ENCODE data around the gene SLAMF1. TPM values are rescaled to one million over a fixed set of nuclear protein-coding genes. Genes with fewer than 3 reads are reported as not detected.

SLAMF1 gene
- total RNA-seq, 1 donor from 2014 or later: 6.9 TPM

DNA sequence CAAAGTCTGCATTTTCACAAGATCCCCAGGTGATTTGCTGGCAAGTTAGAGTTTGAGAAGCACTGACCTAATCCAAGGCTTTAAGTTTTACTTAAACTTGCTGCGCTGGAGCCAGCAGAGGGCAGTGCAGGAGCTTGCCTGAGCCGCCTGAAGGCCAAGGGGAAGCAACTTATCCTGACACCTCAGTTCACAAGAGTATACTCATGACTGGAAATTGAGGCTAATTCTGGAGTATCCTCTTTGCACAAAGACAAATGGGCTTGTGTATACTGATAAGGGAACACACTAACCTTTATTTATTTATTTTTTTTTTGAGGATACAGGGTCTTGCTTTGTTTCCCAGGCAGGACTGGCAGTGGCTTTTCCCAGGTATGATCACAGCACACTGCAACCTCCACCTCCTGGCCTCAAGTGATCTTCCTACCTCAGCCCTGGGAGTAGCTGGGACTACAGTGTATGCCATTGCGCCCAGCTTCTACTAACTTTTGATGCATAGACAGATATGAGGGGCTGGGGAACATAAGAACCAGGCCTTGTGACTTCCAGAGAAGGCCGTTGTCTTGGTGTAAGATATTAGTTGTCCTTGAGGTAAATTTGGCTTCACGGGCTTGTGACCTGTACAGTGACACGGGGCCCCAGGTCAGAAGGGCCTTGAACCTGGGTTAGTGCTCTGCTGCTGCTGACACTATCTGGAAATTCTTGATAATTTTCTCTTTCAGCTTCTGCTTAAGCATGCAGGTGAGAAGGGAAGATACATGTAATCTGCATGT lies 29.0 kb upstream of the SLAMF1 start:
- H3K4me1 ChIP-seq: no peaks in the 10 kb centered on the region
- H3K36me3 ChIP-seq: no peaks in the 10 kb centered on the region
- no peak overlapping the region for H3K27ac ChIP-seq
- no peaks in the 10 kb centered on the region for H3K27me3 ChIP-seq
- DNase-seq (ENCODE audit: extremely low spot score in 2 of 2): no peak
- H3K4me3 ChIP-seq: no peak overlapping the region
- intact Hi-C loops (cut with DNase I): no loop called here
- no peak for TF ChIP-seq POLR2A (IDR thresholded peaks at IDR 0.05)
- TF ChIP-seq POLR2AphosphoS5 (IDR thresholded peaks at IDR 0.05; ENCODE audit: insufficient read depth in 1 of 2, low read depth in 1 of 2): no peak
- TF ChIP-seq, protein P1, sequence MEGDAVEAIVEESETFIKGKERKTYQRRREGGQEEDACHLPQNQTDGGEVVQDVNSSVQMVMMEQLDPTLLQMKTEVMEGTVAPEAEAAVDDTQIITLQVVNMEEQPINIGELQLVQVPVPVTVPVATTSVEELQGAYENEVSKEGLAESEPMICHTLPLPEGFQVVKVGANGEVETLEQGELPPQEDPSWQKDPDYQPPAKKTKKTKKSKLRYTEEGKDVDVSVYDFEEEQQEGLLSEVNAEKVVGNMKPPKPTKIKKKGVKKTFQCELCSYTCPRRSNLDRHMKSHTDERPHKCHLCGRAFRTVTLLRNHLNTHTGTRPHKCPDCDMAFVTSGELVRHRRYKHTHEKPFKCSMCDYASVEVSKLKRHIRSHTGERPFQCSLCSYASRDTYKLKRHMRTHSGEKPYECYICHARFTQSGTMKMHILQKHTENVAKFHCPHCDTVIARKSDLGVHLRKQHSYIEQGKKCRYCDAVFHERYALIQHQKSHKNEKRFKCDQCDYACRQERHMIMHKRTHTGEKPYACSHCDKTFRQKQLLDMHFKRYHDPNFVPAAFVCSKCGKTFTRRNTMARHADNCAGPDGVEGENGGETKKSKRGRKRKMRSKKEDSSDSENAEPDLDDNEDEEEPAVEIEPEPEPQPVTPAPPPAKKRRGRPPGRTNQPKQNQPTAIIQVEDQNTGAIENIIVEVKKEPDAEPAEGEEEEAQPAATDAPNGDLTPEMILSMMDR (IDR thresholded peaks at IDR 0.05): peak; percentile 27 to 50 (median 39)
- no peaks in the 10 kb centered on the region for H3K9me3 ChIP-seq

DNA sequence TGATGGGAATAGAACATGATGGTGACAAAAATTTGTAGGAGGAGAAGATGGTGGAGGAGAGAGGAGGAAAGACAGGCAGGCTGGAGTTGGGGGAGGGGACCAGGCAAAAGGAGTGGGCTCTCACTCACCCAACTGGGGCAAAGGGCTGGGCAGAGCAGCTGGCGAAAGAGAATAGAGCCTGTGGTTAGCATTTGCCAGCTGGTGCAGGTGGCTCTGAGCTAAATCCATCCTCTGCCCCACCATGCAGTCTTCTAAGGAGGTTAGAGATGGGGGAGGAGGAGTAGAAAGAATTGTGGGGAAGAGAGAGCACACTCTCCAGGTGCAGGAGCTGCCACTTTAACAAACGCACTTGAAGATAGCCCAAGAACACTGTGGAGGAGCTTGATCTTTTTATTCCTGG lies 27.6 kb upstream of the SLAMF1 start:
- Histone ChIP-seq H3K27me3 (no peaks in the 10 kb centered on the region), H3K9me3 (no peaks in the 10 kb centered on the region), H3K36me3 (no peaks in the 10 kb centered on the region), H3K4me1 (no peaks in the 10 kb centered on the region), H3K4me3 (no peak overlapping the region), H3K27ac (no peak overlapping the region)
- intact Hi-C loops (cut with DNase I): no loop called here
- no peak for DNase-seq (ENCODE audit: extremely low spot score in 2 of 2)
- TF ChIP-seq, protein P1 (IDR thresholded peaks at IDR 0.05): no peak
- TF ChIP-seq POLR2A (IDR thresholded peaks at IDR 0.05) (no peak), POLR2AphosphoS5 (IDR thresholded peaks at IDR 0.05; ENCODE audit: insufficient read depth in 1 of 2, low read depth in 1 of 2) (no peak)

DNA sequence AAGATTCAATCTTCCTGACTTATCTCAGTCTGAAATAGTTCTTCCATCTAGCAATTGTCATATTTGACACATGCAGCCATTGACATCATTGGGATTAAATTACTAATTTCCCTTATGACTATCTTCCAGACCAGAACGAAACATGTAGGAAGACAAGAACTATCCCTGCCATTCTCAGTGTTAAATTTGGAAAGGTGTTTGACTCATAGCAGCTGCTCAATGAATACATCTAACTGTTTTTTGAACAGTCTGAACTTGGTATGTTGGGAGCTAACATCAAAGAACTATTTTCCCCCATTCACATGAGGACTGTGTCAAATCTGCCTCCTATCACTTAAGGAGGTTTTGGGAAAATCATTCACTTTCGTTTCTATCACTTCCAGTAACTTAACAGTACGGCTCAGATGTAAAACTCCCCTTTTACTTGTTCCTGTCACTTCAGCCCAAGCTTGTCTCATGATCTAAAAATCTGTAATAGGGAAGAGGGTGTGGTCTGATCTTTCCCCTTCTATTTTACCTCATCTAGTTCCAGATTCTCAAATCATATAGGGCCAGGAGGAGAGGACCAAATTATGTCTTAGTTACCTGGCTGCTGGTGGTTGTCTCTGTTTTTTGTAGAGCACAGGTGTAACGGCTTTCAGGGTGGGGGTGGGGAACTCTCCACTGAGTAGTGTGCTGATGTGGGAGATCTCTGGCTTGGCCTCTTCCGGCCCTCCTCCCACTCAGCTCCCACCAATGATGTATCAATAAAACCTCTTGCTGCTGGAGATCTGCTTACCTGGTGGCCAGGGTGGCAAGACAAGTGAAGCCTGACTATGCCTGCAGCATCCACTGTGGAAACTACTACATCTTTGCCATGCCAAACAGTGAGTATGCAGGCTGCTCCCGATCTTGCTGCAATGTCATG lies 26.2 kb upstream of the SLAMF1 start:
- no peak for TF ChIP-seq POLR2A (IDR thresholded peaks at IDR 0.05)
- no peak for TF ChIP-seq POLR2AphosphoS5 (IDR thresholded peaks at IDR 0.05; ENCODE audit: insufficient read depth in 1 of 2, low read depth in 1 of 2)
- TF ChIP-seq, protein P1 (IDR thresholded peaks at IDR 0.05): no peak
- intact Hi-C loops (cut with DNase I): no loop called here
- H3K27me3 ChIP-seq: no peaks in the 10 kb centered on the region
- H3K4me1 ChIP-seq: no peaks in the 10 kb centered on the region
- H3K9me3 ChIP-seq: no peaks in the 10 kb centered on the region
- no peak overlapping the region for H3K4me3 ChIP-seq
- H3K36me3 ChIP-seq: no peaks in the 10 kb centered on the region
- no peak overlapping the region for H3K27ac ChIP-seq
- no peak for DNase-seq (ENCODE audit: extremely low spot score in 2 of 2)

DNA sequence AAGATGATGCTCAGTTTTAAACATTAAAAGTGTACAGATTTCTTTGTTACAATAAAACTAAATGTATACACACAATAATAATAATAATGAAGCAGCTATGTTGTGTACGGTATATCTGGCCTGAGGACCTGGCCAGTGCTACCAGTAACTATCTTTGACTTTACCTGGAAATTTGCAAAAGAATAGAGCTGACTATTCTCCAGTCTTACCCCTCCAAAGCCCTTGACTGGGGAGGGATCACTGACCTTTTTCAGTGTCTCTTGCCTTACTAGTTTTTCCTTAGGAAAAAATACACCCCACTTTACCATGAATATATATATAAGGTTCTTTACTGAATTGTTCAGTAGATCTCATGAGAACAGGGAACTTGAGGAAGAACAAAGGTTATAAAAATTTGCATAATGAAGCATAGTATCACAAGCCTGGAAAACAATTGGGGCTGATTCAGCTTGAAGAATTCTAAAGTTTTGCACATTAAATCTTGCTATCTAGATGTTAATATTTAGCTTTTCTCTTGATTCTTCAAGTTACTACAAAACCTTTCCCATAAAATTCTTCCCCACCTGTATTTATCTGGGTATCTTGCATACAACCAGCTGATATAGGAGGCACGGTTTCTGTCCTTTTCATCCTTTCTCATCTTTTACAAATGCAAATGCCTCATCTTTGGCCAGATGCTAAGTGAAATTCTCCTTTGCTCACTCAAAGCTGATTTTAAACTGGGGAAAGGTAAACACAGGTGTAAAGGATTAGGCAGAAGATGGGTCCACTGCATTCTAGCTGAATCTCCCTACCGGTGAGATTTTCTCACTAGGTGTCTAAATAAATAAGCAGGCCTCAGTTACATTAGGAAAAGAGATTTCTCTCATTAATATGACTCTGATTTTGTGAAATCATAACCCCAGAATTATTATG lies 25.0 kb upstream of the SLAMF1 start:
- Histone ChIP-seq H3K27ac (no peak overlapping the region), H3K9me3 (no peaks in the 10 kb centered on the region), H3K4me3 (no peak overlapping the region), H3K4me1 (no peaks in the 10 kb centered on the region), H3K27me3 (no peaks in the 10 kb centered on the region), H3K36me3 (no peaks in the 10 kb centered on the region)
- TF ChIP-seq POLR2AphosphoS5 (IDR thresholded peaks at IDR 0.05; ENCODE audit: insufficient read depth in 1 of 2, low read depth in 1 of 2) (no peak), POLR2A (IDR thresholded peaks at IDR 0.05) (no peak)
- TF ChIP-seq, protein P1 (IDR thresholded peaks at IDR 0.05): no peak
- intact Hi-C loops (cut with DNase I): no loop called here
- DNase-seq (ENCODE audit: extremely low spot score in 2 of 2): no peak

Data from vagina (tissue), 2 donors.